T47D (cell line): ENCODE results near the gene TMEM204.

Source experiments
- DNase-seq, 2 experiments: peaks; one replicate each; pipeline versions ENCODE4 v3.0.0 to v3.0.0-alpha.2; 2011 to 2012; ENCODE audit warnings: low read depth in 1 of 2, low spot score in 1 of 2
- JUND ChIP-seq: IDR thresholded peaks from 2 replicates; pipeline ENCODE4 v1.6.1; 2012; ENCODE audit warnings: low read depth
- in situ Hi-C: cut with HindIII; loops from 2 replicates; pipeline ENCODE4 v1.10.0; 2016; ENCODE audit warnings: low sequenced_read_pairs, low pct_unique_long_range_greater_than_20kb

Gene TMEM204

DNA sequence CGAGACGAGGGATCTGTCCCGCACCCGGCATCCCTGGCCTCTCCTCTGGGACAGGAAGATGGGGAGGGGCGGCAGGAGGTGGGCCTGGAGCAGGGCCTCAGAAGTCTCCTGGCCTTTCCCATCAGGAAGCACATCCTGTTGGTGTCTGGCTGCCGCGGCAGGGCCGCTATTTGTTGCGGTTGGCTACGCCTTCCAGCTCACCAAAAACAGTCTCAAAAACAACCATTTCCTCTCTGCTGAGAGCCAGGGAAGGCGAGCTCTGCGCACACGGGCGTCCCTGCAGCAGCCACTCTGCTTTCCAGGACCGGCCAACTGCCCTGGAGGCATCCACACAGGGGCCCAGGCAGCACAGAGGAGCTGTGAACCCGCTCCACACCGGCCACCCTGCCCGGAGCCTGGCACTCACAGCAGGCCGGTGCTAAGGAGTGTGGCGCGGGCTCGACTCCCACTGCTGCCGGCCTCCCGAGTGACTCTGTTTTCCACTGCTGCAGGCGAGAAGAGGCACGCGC is at the start of gene TMEM204:
TSS of gene TMEM204 (plus strand) at position 224 of the 509 bp plus-strand sequence. CDS start 610 bp downstream, outside the sequence.
- in situ Hi-C loops = no loop called here
- no peak for DNase-seq
- no peak for TF ChIP-seq JUND

- no peak for TF ChIP-seq JUND
- in situ Hi-C loops = no loop called here
Measured at GRCh38 chr16:1485847-1486496, 47.5 kb upstream of the TMEM204 start.

DNA sequence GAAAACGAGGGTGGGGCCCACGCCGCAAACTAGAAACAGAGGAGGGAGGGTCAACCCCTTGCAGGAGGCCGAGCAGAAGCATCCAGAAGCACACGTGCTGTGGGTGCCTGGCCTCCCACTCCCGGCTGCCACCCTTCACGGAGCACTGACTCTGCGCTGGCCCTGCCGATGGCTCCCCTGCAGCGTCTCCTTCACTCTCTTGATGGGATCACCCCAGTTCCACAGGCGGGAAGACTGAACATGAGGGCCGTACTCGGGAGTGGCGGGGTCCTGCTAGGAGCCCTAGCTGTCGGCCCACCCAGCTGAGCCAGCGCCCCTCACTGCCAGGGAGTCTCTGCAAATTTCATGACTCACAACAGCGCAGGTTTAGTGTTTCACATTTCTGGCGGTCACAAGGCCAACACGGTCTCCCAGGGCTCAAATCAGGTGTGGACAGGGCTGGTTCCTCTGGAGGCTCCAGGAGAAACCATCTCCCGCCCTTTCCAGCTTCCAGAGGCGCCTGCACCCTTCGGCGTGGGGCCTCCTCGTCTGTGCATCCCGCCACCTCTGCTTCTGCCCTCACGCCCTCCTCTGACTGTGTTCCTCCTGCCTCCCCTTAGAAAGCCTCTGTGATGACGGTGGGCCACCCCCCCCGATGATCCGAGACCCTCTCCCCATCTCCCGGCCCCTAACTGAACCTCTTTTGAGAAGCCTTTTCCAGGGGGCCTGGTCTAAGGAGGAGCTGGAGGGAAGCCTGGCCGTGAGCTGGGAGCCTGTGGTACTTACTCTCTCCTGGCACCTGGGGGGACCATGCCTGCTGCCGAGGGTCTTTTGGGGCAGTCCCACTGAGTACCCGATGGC is 46.7 kb upstream of the TMEM204 start:
- in situ Hi-C loops = no loop called here
- no peak for DNase-seq
- TF ChIP-seq JUND = no peak

More at GRCh38 chr16:1485847-1486496, 47.5 kb upstream of the TMEM204 start:
- DNase-seq = no peak

- in situ Hi-C loops = no loop called here
- TF ChIP-seq JUND = no peak
- DNase-seq = no peak
Measured at GRCh38 chr16:1487395-1488053, 45.9 kb upstream of the TMEM204 start.

DNA sequence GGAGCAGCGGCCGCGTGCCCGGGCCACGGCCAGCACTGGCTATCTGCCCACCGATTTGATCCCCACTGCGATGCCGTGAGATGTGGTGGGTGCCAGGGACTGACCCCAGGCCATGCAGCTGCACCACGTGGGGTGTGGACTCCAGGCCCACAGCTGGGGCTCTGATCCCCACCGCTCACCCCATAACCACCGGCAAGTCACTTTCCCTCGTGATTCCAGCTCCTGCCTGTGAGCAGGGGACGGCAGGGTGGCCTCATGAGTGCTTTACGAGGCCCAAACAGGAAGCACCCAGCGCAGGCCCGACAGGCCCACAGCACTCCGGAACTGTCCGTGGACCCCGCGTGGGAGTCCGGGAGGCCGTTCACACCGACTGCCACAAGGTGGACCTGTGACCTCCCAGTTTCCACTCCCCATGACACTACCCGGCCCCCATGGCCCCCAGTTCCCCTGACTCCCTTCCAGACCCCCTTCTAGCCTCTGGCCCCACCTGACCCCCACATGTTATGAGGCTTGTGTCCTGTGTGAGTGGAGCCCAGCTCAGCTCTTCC is 45.3 kb upstream of the TMEM204 start:
- no peak for TF ChIP-seq JUND
- in situ Hi-C loops = no loop called here
- DNase-seq = no peak

GRCh38 chr16:1488619-1489018 is 44.8 kb upstream of the TMEM204 start, which contains the start of gene PTX4:
PTX4 (minus strand) TSS chr16:1488944; CDS start chr16:1488909, 35 bp downstream.
- in situ Hi-C loops = no loop called here
- DNase-seq = no peak
- no peak for TF ChIP-seq JUND

DNA sequence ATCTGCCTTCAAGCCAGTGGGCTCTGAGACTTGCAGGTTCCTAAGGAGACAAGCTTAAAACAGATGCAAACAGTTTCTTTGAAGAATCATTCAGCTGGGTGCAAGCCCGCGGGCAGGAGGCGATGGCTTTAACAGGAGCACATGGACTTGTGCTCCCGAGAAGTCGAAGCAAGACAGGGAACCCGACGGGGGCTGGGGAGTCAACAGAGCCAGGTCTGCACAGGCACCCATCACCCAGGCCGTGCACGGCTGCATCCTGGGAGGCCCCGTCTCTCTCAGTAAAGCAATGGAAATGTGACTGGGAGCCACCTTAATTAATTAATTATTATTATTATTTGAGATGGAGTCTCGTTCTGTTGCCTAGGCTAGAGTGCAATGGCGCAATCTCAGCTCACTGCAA is 44.4 kb upstream of the TMEM204 start:
- no peak for DNase-seq
- in situ Hi-C loops = no loop called here
- TF ChIP-seq JUND = no peak

DNA sequence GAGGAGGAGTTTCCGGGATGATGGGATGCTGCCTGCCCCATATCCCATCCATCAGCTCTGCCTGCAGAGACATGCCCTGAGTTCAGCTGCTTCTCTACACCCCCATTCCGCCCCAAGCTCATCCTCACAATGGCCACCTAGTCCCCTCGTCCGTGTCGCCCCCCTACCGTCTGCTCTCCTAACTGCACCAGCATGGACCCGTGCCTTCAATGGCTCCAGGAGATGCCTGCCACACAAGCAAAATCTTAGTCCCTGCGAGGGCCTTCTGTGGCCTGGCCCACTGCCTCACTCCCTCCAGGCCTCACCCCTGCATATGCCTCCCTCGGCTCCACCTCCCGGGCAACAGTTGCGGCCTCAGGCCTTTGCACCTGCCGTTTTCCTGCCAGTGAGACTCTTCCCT is 42.1 kb upstream of the TMEM204 start:
- in situ Hi-C loops = no loop called here
- DNase-seq = peak in 1 of 2 experiments; percentile 24
- no peak for TF ChIP-seq JUND

DNA sequence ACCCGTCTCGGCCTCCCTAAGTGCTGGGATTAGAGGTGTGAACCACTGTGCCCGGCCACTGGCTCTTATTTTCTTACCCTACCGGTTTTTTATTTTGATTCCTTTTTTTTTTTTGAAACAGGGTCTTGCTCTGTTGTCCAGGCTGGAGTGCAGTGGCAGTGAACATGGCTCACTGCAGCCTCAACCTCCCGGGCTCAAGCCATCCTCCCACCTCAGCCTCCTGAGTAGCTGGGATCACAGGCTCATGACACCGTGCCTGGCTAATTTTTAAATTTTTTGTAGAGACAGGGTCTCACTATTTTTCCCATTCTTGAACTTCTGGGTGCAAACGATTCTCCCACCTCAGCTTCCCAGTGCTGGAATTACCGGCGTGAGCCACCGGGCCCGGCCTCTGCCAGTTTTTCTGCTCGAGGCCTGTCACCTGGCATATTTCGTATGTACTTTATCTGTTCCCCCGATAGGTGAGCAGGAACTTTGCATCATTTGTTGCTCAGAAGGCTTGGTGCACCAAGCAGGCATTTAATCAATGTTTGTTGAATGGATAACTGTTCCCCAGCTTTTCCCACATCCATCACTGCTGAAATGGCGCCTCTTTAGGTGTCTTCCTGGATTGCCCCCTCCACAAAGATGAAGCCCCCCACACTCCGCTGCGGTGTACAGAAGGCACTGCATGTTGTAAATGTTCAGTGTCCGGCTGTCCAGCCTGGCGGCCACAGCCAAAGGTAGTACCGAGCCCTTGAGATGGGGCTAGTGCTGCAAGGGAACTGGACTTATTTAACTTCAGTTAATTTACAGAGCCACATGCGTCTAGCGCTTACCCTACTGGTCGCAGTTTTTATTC is 41.2 kb upstream of the TMEM204 start:
- in situ Hi-C loops = no loop called here
- DNase-seq = peak in 1 of 2 experiments; percentile 15
- no peak for TF ChIP-seq JUND

- DNase-seq = peak; percentile 80 to 88
- in situ Hi-C loops = no loop called here
- TF ChIP-seq JUND = no peak
Measured at GRCh38 chr16:1492923-1493745, 40.3 kb upstream of the TMEM204 start, which contains the start of gene TELO2. TELO2 (plus strand) TSS chr16:1493360; CDS start chr16:1494282, 922 bp downstream.

- DNase-seq = peak; percentile 28 to 30
- no peak for TF ChIP-seq JUND
- in situ Hi-C loops = no loop called here
Measured at GRCh38 chr16:1493746-1494094, 39.7 kb upstream of the TMEM204 start.
